HepG2 (cell line): ENCODE data around the gene GCM1.

Experiments
- KAT7 ChIP-seq: IDR thresholded peaks from 2 replicates; pipeline ENCODE4 v1.6.1; 2018; ENCODE audit warnings: borderline replicate concordance, missing compliant biosample characterization
- NFATC3 ChIP-seq: sonication (generic); formaldehyde crosslinking; IDR thresholded peaks from 2 replicates; pipeline ENCODE4 v1.5.1; 2020; ENCODE audit warnings: mild to moderate bottlenecking, missing genetic modification reagents
- ZNF264 ChIP-seq: sonication (generic); formaldehyde crosslinking; IDR thresholded peaks from 2 replicates; pipeline ENCODE4 v1.4.0; 2020; ENCODE audit warnings: missing genetic modification reagents

DNA sequence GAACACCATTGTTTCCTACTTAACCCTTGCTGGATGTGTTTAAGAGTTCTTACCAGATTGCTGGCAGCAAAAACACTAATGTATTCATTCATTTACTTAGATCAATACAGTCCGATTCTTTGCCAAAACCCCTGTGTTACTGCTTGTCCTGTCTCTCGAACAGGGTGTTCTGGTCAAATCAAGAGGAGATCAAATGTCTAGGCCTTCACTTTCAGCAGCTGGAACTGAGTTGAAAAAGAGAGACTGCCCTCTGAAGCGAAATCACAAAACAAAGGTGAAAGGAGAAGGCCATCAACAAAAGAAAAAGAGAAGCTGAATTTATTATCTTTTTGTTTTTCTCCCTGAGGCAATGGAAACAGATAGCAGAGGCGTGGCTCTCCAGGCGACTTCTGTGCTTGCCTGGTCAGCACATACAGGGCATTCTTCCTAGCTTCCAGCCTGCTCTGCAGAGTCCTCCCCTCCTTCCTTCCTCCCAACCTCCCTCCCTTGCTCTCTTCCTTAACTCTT, 44.1 kb upstream of the GCM1 start:
- TF ChIP-seq NFATC3 (CRISPR knock-in tag) (no peak), KAT7 (CRISPR knock-in tag) (no peak), ZNF264 (CRISPR knock-in tag) (no peak)
